H9 (cell line): ENCODE measurements around the gene SLC16A7. TPM values are rescaled to one million over a fixed set of nuclear protein-coding genes. Genes with fewer than 3 reads are reported as not detected.

Source experiments
- DNase-seq: peaks from one replicate; pipeline ENCODE4 v3.0.0-alpha.2; 2017
- H2AFZ ChIP-seq: one replicate; pipeline ENCODE4 v1.6.1; 2013; ENCODE audit warnings: mild to moderate bottlenecking, low read length, control low read depth, moderate library complexity
- H2AK5ac ChIP-seq: 2 replicates; pipeline ENCODE4 v1.6.1; 2013; ENCODE audit warnings: low read length, control low read depth, mixed read lengths; ENCODE audit not compliant: insufficient read length
- H2BK120ac ChIP-seq: one replicate; pipeline ENCODE4 v1.6.1; 2013; ENCODE audit warnings: low read depth, mild to moderate bottlenecking, low read length, control low read depth, inconsistent platforms; ENCODE audit not compliant: poor library complexity, severe bottlenecking
- H2BK12ac ChIP-seq: 2 replicates; pipeline ENCODE4 v1.6.1; 2013; ENCODE audit warnings: low read length, control low read depth, mixed read lengths, low read depth; ENCODE audit not compliant: insufficient read length
- H2BK15ac ChIP-seq: 2 replicates; pipeline ENCODE4 v1.6.1; 2013; ENCODE audit warnings: low read depth, low read length, control low read depth
- H2BK20ac ChIP-seq: one replicate; pipeline ENCODE4 v1.6.1; 2013; ENCODE audit warnings: low read depth, mild to moderate bottlenecking, low read length, control low read depth, inconsistent platforms; ENCODE audit not compliant: poor library complexity, severe bottlenecking
- H2BK5ac ChIP-seq: 2 replicates; pipeline ENCODE4 v1.6.1; 2013; ENCODE audit warnings: low read length, control low read depth, mixed read lengths; ENCODE audit not compliant: insufficient read length
- H3K14ac ChIP-seq: 2 replicates; pipeline ENCODE4 v1.6.1; 2013; ENCODE audit warnings: low read length, control low read depth; ENCODE audit not compliant: insufficient read depth
- H3K18ac ChIP-seq: 2 replicates; pipeline ENCODE4 v1.6.1; 2013; ENCODE audit warnings: low read depth, mild to moderate bottlenecking, mixed read lengths, low read length, control low read depth; ENCODE audit not compliant: insufficient read length
- H3K23ac ChIP-seq: 2 replicates; pipeline ENCODE4 v1.6.1; 2013; ENCODE audit warnings: low read length, control low read depth, mixed read lengths, low read depth; ENCODE audit not compliant: insufficient read length
- H3K23me2 ChIP-seq: 2 replicates; pipeline ENCODE4 v1.6.1; 2013; ENCODE audit warnings: low read depth, mild to moderate bottlenecking, mixed read lengths, low read length, control low read depth; ENCODE audit not compliant: insufficient read length, poor library complexity, severe bottlenecking
- H3K27ac ChIP-seq: 2 replicates; pipeline ENCODE4 v1.5.1; 2013; ENCODE audit warnings: low read length, control low read depth, mixed read lengths, low read depth; ENCODE audit not compliant: insufficient read length
- H3K27me3 ChIP-seq: 2 replicates; pipeline ENCODE4 v1.6.1; 2013; ENCODE audit warnings: low read length, control low read depth, inconsistent platforms; ENCODE audit not compliant: insufficient read depth
- H3K4ac ChIP-seq: 2 replicates; pipeline ENCODE4 v1.6.1; 2013; ENCODE audit warnings: low read depth, mild to moderate bottlenecking, control low read depth, inconsistent platforms, low read length, moderate library complexity
- H3K4me1 ChIP-seq: 2 replicates; pipeline ENCODE4 v1.6.1; 2013; ENCODE audit warnings: low read length, control low read depth, inconsistent platforms; ENCODE audit not compliant: insufficient read depth
- H3K4me2 ChIP-seq: 2 replicates; pipeline ENCODE4 v1.6.1; 2013; ENCODE audit warnings: low read length, control low read depth, mixed read lengths; ENCODE audit not compliant: insufficient read length, insufficient read depth
- H3K56ac ChIP-seq: 2 replicates; pipeline ENCODE4 v1.6.1; 2013; ENCODE audit warnings: low read depth, mild to moderate bottlenecking, mixed read lengths, low read length, control low read depth; ENCODE audit not compliant: insufficient read length
- H3K79me1 ChIP-seq: 2 replicates; pipeline ENCODE4 v1.6.1; 2013; ENCODE audit warnings: low read depth, mild to moderate bottlenecking, moderate library complexity, low read length, control low read depth, inconsistent platforms; ENCODE audit not compliant: insufficient read depth, poor library complexity, severe bottlenecking
- H3K79me2 ChIP-seq: 2 replicates; pipeline ENCODE4 v1.6.1; 2013; ENCODE audit warnings: low read length, control low read depth, inconsistent platforms; ENCODE audit not compliant: insufficient read depth
- H3K9ac ChIP-seq: 2 replicates; pipeline ENCODE4 v1.6.1; 2013; ENCODE audit warnings: low read length, control low read depth, mixed read lengths; ENCODE audit not compliant: insufficient read length; ENCODE audit errors: extremely low read depth
- H3K9me3 ChIP-seq: one replicate; pipeline ENCODE4 v1.6.1; 2013; ENCODE audit warnings: low read depth, low read length, inconsistent platforms; ENCODE audit not compliant: control insufficient read depth
- H3T11ph ChIP-seq: one replicate; pipeline ENCODE4 v1.6.1; 2013; ENCODE audit warnings: mild to moderate bottlenecking, low read length, control low read depth, inconsistent platforms
- H4K20me1 ChIP-seq: one replicate; pipeline ENCODE4 v1.6.1; 2013; ENCODE audit not compliant: control insufficient read depth, insufficient read length, insufficient read depth
- H4K5ac ChIP-seq: 2 replicates; pipeline ENCODE4 v1.6.1; 2013; ENCODE audit warnings: low read depth, mild to moderate bottlenecking, mixed read lengths, low read length, control low read depth; ENCODE audit not compliant: insufficient read length
- H4K8ac ChIP-seq: replicated peaks from 2 replicates; pipeline ENCODE4 v1.6.1; 2013; ENCODE audit warnings: low read length, control low read depth, mixed read lengths, low read depth; ENCODE audit not compliant: insufficient read length
- H4K91ac ChIP-seq: 2 replicates; pipeline ENCODE4 v1.6.1; 2013; ENCODE audit warnings: low read depth, mild to moderate bottlenecking, moderate library complexity, mixed read lengths, low read length, control low read depth; ENCODE audit not compliant: insufficient read length
- H3K27ac Mint-ChIP-seq, 3 experiments: 2 replicates in 2 of 3; 3 replicates in 1 of 3; pipeline ENCODE4 v1.8.0; 2020 to 2021; ENCODE audit warnings: mixed read lengths in 3 of 3, mild to moderate bottlenecking in 1 of 3, moderate library complexity in 1 of 3
- H3K27me3 Mint-ChIP-seq: 2 replicates; pipeline ENCODE4 v1.8.0; 2021; ENCODE audit warnings: low read depth, mild to moderate bottlenecking, moderate library complexity, mixed read lengths
- H3K36me3 Mint-ChIP-seq, 3 experiments: 2 replicates in 2 of 3; 3 replicates in 1 of 3; pipeline ENCODE4 v1.8.0; 2020 to 2021; ENCODE audit warnings: low read depth in 3 of 3, mixed read lengths in 3 of 3; ENCODE audit not compliant: insufficient read depth in 1 of 3
- H3K4me1 Mint-ChIP-seq, 2 experiments: 2 replicates each; pipeline ENCODE4 v1.8.0; 2020; ENCODE audit warnings: mixed read lengths in 2 of 2
- H3K4me3 Mint-ChIP-seq, 2 experiments: 2 replicates in 1 of 2; 3 replicates in 1 of 2; pipeline ENCODE4 v1.8.0; 2020 to 2021; ENCODE audit warnings: mild to moderate bottlenecking in 2 of 2, mixed read lengths in 2 of 2, moderate library complexity in 1 of 2
- H3K9me3 Mint-ChIP-seq, 2 experiments: 2 replicates in 1 of 2; 3 replicates in 1 of 2; pipeline ENCODE4 v1.8.0; 2020; ENCODE audit warnings: mild to moderate bottlenecking in 2 of 2, mixed read lengths in 2 of 2, moderate library complexity in 1 of 2
- CTCF ChIP-seq: fragments of 200-600 bp; sonication (generic); conservative IDR thresholded peaks from 3 replicates; pipeline ENCODE4 v1.8.0; 2021; ENCODE audit warnings: antibody characterized with exemption, mild to moderate bottlenecking
- WGBS: extraction: QIAGEN DNeasy Blood & Tissue Kit; methylation state at CpG from one replicate; pipeline ENCODE4 v1.1.7; 2013; ENCODE audit warnings: missing lambda C conversion rate, low lambda C conversion rate, mixed read lengths; ENCODE audit not compliant: insufficient read length; ENCODE audit errors: extremely low coverage; 5-methylcytosine and 5-hydroxymethylcytosine counted together
- total RNA-seq: library from RNA; stranded (reverse); gene quantifications from 2 replicates; pipeline ENCODE4 v1.2.1, GENCODE V29; 2021

Gene SLC16A7
- total RNA-seq, 1 experiment from 2014 or later = 2.2 TPM

- no peak overlapping the region for H4K5ac ChIP-seq
- no peak overlapping the region for H3K23ac ChIP-seq
- no peaks in the 10 kb centered on the region for H3K27me3 ChIP-seq
- H3K79me2 ChIP-seq = no peaks in the 10 kb centered on the region
- H3K14ac ChIP-seq = no peak overlapping the region
- Mint-ChIP-seq H3K4me3 (no peak overlapping the region), H3K9me3 (peaks cover 0 to 4% of the 10 kb centered on the region in 2 experiments; a peak in 3 of 5 replicates), H3K27ac (no peak overlapping the region; a peak in 1 of 7 replicates), H3K36me3 (peaks cover 0 to 7% (median 2%) of the 10 kb centered on the region in 3 experiments; a peak in 3 of 7 replicates), H3K4me1 (peaks cover 0 to 5% of the 10 kb centered on the region in 2 experiments; a peak in 1 of 4 replicates), H3K27me3 (no peaks in the 10 kb centered on the region)
- H2BK12ac ChIP-seq = no peak overlapping the region
- no peak overlapping the region for H4K8ac ChIP-seq
- H3K9ac ChIP-seq = no peak overlapping the region
- no peaks in the 10 kb centered on the region for H4K20me1 ChIP-seq
- H4K91ac ChIP-seq = no peak overlapping the region
- no peak overlapping the region for H3K56ac ChIP-seq
- no CpG with 5 or more reads among the region's 2 CpGs for WGBS
- no peaks in the 10 kb centered on the region for H3K23me2 ChIP-seq
- no peak overlapping the region for H2BK5ac ChIP-seq
- no peak overlapping the region for H2BK20ac ChIP-seq
- DNase-seq = no peak
- no peak overlapping the region for H2BK15ac ChIP-seq
- H3K4me2 ChIP-seq = no peak overlapping the region
- H3K27ac ChIP-seq = no peak overlapping the region
- no peak overlapping the region for H3K4ac ChIP-seq
- H3K4me1 ChIP-seq = no peaks in the 10 kb centered on the region
- no peak for TF ChIP-seq CTCF
- no peak overlapping the region for H3K18ac ChIP-seq
- no peak overlapping the region for H2AFZ ChIP-seq
- no peak overlapping the region for H3T11ph ChIP-seq
- H3K79me1 ChIP-seq = no peaks in the 10 kb centered on the region
- H2AK5ac ChIP-seq = no peak overlapping the region
- no peak overlapping the region for H2BK120ac ChIP-seq
- H3K9me3 ChIP-seq = no peaks in the 10 kb centered on the region
Measured at GRCh38 chr12:59559696-59560095, 36.1 kb upstream of the SLC16A7 start.
